Stimulated activated CD4-positive, alpha-beta T cell treated with anti-CD3 and anti-CD28 coated beads, Interleukin-2, amount 100 ng/mL, for 48 hours (primary cell): Measurements from ENCODE around the gene SLCO1B1.
"Not testable (repeated sequence)": the region's sequence is repeated elsewhere in the genome, so short reads cannot be mapped to it uniquely, and the experiment has no call there.

Experiments used
- DNase-seq, 2 donors: peaks; one replicate each; pipeline ENCODE4 v3.0.0-alpha.2; 2020

The SLCO1B1 gene

DNA sequence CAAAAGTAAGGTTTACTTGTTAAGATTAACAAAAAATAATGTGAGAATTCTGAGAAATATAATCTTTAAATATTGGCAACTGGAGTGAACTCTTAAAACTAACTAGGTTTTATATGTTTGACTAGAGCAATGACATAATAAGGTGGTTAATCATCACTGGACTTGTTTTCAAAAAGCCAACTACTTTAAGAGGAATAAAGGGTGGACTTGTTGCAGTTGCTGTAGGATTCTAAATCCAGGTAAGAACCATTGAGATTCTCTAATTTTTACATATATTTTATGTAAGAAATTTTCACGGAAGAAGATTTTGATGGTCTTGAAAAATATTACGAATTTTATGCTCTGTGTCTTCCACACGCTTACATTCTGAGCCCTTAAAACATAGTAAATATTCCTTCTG, at the start of gene SLCO1B1:
TSS of gene SLCO1B1 (plus strand) at position 197 of the 400 bp plus-strand sequence. CDS start 10,381 bp downstream, outside the sequence.
- DNase-seq: no peak

DNA sequence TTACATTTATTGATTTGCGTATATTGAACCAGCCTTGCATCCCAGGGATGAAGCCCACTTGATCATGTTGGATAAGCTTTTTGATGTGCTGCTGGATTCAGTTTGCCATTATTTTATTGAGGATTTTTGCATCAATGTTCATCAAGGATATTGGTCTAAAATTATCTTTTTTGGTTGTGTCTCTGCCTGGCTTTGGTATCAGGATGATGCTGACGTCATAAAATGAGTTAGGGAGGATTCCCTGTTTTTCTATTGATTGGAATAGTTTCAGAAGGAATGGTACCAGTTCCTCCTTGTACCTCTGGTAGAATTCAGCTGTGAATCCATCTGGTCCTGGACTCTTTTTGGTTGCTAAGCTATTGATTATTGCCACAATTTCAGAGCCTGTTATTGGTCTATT, 46.2 kb upstream of the SLCO1B1 start:
- not testable (repeated sequence) for DNase-seq

- DNase-seq: no peak
These were observed 19.3 kb upstream of the SLCO1B1 start for GRCh38 chr12:21111732-21112131.

DNA sequence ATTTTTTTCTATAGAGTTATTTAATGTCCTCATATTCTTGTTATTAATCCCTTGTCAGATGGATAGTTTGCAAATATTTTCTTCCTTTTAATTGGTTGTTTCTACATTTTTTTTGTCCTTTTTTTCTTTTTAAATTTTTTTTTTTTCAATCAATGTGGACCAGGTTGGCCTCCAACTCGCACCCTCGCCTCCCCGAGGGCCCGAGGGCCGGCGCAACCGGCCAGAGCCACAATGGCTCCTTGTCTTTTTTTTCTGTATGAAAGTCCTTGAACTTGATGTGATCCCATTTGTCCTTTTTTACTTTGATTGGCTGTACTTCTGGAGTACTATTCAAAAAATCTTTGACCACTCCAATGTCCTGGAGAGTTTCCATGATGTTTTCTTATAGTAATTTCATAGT, 17.7 kb upstream of the SLCO1B1 start:
- no peak for DNase-seq

DNA sequence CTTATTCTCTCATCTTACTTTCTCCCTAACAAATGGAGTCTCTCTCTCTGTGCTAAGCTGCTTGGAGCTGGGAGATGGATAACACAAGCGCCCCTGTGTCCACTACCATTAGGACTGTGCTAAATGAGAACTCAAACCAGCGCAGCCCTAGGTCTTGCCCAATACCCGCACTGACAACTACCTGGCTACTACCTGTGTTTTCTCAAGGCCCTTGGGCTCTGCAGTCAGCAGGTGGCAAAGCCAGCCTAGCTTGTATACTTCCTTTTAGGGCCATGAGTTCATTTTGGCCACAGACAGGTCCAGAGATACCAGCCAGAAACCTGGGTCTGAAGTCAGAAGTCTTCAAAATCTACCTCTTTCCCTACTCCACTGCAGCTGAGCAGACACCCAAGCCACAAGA, 13.0 kb upstream of the SLCO1B1 start:
- no peak for DNase-seq

- no peak for DNase-seq
These were observed 12.2 kb upstream of the SLCO1B1 start for GRCh38 chr12:21118760-21119159.

DNA sequence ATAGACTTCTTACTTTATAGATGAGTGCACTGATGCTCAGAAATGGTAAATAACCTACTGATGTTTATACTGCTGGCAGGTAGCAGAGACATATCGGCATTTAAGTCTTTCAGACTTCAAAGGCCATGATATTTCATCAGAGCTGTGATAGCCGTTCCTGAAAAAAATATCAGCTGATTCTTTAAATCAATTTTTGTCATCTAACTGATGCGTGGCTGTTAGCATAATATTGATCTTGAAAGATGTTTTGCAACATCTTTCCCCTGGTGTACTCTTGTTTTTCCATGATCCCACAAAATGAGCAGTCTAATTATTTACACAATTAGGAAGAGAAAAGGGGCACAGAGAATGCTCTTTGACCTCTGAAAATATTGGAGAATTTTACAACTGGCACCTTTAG, 1.6 kb upstream of the SLCO1B1 start:
- no peak for DNase-seq

- no peak for DNase-seq
These were observed 1.1 kb upstream of the SLCO1B1 start for GRCh38 chr12:21129906-21130305.

GRCh38 chr12:21137318-21137999, 6.5 kb downstream of the SLCO1B1 start:
- DNase-seq: not testable (repeated sequence)

- DNase-seq: no peak
These were observed 7.0 kb downstream of the SLCO1B1 start for GRCh38 chr12:21138016-21138415.

GRCh38 chr12:21144309-21144708, 13.3 kb downstream of the SLCO1B1 start:
- DNase-seq: no peak

DNA sequence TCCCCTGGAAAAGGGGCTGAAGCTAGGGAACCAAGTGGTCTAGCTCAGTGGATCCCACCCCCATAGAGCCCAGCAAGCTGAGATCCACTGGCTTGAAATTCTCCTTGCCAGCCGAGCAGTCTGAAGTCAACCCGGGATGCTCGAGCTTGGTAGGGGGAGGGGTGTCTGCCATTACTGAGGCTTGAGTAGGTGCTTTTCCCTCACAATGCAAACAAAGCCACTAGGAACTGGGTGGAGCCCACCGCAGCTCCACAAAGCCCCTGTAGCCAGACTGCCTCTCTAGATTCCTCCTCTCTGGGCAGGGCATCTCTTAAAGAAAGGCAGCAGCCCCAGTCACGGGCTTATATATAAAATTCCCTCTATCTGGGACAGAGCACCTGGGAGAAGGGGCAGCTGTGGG, 18.9 kb downstream of the SLCO1B1 start:
- DNase-seq: not testable (repeated sequence)

DNA sequence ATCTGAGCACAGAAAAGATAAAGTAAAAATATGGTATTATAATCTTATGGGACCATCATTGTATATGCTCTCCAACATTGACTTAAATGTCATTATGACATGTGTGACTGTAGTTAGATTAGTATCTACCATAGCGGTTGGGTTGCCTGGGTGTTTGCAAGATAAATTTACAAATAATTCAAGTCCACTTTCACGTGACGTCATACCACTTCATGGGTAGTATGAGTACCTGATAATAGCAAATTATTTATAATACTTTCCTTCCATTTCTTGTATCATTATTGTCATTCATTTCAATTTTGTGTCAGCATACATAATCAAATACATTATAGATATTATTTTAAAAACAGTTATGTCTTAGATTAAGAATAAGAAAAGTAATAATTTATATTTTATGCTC, 20.2 kb downstream of the SLCO1B1 start:
- no peak for DNase-seq

DNA sequence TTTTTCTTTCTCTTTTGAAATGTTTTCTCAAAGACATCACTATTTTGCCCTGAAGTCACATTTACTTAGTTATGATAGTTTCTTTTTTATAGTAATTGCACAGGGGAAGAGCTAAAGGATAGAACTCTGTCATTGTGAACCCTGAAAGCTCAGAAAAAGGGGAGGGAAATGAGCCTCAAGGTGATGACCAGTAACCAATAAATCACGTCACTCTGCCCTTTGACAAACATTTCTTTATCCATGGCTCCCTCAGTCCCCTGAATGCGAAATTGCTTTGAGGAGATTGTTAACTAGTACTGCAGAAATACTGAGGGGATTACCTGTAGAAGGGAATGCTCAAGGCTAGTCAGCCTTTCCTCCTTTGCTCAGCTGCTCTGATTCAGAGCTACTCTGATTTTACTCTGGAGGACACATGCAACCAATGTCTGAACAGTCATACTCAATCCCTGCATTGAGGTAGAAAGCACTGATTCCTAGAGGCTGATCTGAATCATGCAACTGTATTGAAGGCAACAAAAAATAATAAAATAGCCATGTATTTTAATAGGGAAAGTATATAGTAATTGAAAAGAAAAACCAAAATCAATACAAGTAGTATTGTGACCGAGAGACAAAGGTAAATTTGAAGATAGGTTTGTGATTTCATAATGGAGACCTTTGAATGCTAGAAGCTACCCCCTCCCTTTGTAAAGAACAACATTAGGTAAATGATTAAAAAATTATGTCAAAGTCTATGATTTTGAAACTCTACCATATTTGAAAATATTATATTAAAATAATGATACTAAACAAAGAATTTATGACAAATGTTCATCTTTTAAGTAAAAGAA, 24.7 kb downstream of the SLCO1B1 start:
- DNase-seq: no peak

DNA sequence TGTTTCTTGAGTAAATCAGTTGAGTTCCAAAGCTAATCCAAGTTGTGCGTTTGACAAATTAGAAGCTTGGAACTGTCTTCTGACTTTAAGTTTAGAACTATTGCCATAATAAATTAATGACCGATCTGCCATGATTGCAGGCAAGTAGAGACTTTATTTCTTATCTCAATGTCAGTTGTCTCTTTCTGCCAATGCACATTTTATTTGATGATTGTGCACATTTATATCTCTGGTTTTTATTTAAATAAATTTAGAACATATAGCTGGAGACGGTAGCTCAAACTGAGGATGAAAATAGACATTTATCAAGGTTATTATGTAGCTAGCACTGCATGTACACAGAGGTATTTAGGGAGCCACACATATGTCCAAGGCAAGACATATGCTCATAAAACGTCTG, 34.1 kb downstream of the SLCO1B1 start:
- no peak for DNase-seq

GRCh38 chr12:21169878-21170472, 39.0 kb downstream of the SLCO1B1 start:
- DNase-seq: peak; percentile 38 to 41

DNA sequence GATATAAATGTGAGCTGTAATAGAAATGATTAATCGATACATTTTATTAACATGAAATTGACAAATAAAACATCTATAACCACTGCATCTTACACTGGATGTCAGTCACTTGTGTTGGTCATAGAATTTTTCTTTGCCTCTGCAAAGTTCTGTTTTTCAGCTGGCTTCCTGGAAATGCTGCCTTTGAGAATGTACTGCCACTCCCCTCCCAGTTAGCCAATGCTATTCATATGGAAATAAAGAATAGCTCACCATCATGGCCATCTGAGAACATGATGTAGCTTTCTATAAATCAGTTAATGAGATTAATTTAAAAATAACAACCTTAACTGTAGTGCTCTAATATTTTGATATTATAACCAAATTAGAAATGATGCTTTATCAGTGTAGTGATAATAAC, 41.1 kb downstream of the SLCO1B1 start:
- DNase-seq: no peak

DNA sequence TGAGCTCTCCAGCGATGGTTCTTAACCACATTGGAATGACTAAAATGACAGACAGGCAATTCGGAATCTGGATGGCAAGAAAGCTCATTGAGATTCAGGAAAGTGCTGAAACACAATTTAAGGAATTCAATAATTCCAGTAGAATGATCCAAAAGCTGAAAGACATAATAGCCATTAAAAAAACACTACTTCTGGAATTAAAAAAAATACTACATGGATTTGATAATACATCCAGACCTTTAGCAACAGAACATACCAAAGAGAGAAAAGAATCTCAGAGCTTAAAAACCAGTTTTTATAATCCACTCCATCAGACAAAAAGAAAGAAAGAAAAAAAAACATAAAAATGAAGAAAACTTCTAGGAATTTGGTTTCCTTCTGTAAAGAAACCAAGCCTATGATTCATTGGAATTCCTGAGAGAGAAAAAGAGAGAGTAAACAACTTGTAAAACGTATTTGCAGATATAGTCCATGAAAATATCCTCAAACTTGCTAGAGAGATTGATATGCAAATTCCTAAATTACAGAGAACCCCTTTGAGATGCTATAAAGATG, 52.8 kb downstream of the SLCO1B1 start:
- no peak for DNase-seq

- DNase-seq: no peak
These were observed 59.0 kb downstream of the SLCO1B1 start for GRCh38 chr12:21190016-21190415.

DNA sequence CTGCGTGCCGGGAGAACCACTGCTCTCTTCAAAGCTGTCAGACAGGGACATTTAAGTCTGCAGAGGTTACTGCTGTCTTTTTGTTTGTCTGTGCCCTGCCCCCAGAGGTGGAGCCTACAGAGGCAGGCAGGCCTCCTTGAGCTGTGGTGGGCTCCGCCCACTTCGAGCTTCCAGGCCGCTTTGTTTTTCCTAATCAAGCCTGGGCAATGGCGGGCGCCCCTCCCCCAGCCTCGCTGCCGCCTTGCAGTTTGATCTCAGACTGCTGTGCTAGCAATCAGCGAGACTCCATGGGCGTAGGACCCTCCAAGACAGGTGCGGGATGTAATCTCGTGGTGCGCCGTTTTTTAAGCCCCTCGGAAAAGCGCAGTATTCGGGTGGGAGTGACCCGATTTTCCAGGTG, 83.4 kb downstream of the SLCO1B1 start:
- not testable (repeated sequence) for DNase-seq

GRCh38 chr12:21219206-21219605, 88.2 kb downstream of the SLCO1B1 start:
- DNase-seq: no peak

GRCh38 chr12:21220266-21220665, 89.3 kb downstream of the SLCO1B1 start:
- no peak for DNase-seq

GRCh38 chr12:21221072-21221471, 90.1 kb downstream of the SLCO1B1 start:
- DNase-seq: no peak

DNA sequence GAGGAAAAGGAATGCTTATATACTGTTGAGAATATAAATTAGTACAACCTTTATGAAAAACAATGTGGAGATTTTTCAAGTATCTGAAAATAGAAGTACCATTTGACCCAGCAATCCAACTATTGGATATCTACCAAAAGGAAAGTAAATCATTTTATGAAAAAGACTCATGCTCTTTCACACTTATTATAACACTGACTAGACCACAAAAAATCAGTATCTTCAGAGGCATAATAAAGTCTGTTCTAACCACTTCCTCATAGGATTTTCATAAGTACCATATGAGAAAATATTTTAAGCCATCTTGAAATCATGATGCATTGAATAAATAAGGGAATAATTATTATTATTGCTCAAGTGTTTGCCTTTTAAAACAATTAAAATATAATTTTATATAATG, 90.8 kb downstream of the SLCO1B1 start:
- DNase-seq: no peak
